Cardiac fibroblast (primary cell): ENCODE data around the gene MRPL33.

Experiments
- DNase-seq, 2 donors: peaks; one replicate each; pipeline versions ENCODE4 v3.0.0 to v3.0.0-alpha.2; 2010; ENCODE audit warnings: low read depth in 2 of 2
- H3K4me3 ChIP-seq, 2 donors: replicated peaks in 1 of 2; 1 replicate in 1 of 2; 2 replicates in 1 of 2; pipeline ENCODE4 v1.5.1; 2011; ENCODE audit warnings: low read depth in 2 of 2, low read length in 2 of 2, mild to moderate bottlenecking in 2 of 2, moderate library complexity in 1 of 2
- TF ChIP-seq, protein P1 (sequence below): IDR thresholded peaks from one replicate; pipeline ENCODE4 v1.5.1; 2011; ENCODE audit warnings: low read depth, mild to moderate bottlenecking, low read length, inconsistent platforms

MRPL33 gene

DNA sequence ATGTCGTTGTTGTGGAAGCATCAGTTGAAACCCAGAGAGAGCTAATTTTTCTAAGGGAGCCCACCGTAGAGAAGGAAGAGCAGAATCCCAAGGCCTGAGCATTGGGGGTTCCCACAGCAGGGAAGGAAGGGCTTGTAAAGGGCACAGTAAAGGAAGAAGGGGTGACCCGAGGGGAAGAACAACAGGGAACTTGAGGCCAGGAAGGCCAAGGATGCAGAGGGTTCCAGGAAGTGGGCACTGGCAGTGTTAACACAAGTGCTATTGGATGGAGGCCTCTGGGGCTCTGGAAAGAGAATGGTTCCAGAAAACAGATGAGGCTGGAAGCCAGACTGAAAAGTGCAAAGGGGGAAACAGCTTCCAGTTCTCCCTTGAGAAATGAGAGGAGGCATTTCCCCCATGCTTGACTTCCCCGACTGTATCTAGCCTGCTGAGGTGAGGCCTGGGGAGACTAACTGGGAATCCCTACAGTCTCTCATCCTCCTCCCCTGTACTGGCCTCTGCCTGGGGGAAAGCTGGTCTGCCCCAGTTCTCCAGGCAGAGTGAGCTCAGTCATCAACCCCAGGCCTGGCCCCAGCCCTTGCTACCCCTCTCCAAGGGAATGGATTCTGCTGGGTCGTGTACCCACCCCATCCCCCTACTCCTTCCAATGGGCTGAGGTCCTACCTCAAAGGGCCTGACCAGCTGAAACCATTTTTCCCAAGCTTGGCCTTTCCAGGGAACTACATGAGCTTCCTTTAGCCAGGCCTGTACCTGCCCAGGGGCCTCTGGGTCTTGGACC, 43.2 kb upstream of the MRPL33 start:
- TF ChIP-seq, protein P1, sequence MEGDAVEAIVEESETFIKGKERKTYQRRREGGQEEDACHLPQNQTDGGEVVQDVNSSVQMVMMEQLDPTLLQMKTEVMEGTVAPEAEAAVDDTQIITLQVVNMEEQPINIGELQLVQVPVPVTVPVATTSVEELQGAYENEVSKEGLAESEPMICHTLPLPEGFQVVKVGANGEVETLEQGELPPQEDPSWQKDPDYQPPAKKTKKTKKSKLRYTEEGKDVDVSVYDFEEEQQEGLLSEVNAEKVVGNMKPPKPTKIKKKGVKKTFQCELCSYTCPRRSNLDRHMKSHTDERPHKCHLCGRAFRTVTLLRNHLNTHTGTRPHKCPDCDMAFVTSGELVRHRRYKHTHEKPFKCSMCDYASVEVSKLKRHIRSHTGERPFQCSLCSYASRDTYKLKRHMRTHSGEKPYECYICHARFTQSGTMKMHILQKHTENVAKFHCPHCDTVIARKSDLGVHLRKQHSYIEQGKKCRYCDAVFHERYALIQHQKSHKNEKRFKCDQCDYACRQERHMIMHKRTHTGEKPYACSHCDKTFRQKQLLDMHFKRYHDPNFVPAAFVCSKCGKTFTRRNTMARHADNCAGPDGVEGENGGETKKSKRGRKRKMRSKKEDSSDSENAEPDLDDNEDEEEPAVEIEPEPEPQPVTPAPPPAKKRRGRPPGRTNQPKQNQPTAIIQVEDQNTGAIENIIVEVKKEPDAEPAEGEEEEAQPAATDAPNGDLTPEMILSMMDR = no peak
- no peak for DNase-seq
- no peak overlapping the region for H3K4me3 ChIP-seq

DNA sequence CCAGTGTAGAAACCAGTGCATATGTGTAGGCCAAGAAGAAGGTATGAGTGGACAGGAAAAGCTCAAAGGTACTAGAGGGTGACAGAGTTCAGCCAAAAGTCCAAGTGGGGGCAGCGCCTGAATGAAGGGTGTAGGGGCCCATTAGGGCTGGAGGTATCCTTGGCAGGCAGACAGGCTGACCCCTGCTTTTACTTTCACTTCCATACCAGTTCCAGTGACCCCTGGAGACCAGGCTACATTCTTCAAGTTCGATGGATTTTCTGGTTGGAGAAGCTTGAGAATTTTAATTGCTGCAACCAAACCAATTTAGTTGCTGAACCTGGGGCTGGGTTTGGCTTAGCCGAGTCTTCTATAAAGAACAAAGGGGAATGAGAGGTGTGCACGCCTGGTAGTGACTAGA, 42.3 kb upstream of the MRPL33 start:
- no peak for DNase-seq
- no peak overlapping the region for H3K4me3 ChIP-seq
- TF ChIP-seq, protein P1 = no peak

DNA sequence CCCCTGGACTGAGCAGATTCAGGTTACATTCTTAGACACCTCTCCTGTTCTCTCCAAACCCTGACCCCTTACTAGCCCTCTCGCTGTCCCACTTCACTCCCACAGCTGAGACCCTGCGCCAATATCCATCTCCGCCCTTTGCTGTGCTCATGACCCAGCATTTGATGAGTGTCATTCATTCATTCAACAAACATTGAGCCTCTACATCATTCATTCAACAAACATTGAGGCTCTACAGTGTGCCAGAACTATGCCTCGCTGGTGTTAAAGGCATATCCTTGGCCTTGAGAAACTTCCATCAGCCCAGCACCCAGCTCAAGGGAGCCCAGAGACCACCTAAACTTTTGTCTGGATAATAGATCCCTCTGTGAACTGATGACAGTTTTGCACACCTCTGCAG, 41.9 kb upstream of the MRPL33 start:
- DNase-seq = no peak
- TF ChIP-seq, protein P1 = no peak
- H3K4me3 ChIP-seq = no peak overlapping the region

DNA sequence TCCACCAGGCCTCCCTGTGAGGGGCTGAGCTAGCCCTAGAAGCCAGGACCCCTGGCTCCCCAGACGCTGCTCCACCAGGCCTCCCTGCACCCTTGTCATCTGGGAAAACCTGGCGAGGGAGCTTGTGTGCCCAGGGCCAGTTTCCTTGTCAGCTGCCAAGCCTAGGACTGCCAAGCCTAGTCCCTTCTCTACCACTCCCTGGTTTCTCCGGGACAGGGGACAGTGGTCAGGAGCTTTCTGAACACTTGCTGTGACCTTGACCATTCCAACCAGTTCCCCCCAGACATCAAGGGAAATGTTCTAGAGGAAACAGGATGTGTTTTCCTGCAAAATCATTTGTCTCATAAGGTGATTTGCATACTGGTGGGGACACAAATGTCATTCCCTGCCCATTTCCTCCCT, 41.3 kb upstream of the MRPL33 start:
- H3K4me3 ChIP-seq = no peak overlapping the region
- no peak for DNase-seq
- TF ChIP-seq, protein P1 = no peak

DNA sequence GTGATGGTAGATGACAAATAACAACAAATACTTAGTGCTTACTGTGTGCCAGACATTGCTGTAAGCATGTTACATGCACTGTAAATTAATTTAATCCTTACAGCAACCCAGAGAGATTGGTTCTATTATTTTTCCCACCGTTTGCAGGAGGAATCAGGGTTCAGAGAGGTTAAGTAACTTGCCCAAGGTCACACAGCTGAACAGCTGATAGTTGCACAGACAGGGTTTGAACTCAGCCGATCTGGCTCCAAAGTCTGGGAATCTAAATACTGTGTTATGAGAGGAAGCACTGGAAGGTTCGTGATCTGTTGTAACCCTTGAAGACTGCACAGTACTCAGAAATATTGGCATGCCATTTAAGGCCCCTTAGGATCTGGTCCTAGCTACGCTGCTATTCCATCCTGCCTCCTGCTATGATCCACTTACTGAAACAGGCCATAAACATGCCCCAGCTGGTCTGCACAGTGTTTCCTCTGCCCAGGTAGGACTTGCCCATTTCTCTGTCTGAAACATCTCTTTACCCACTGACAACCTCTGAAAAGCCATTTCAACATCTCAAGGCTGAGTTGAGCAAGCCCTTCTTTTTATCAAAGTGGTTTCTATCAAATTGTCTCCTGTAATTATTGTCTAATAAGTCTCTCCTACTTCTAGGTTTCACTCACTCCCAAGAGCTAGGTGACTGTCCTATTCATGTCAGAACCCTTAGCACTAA, 40.4 kb upstream of the MRPL33 start:
- TF ChIP-seq, protein P1 = no peak
- no peak for DNase-seq
- H3K4me3 ChIP-seq = no peak overlapping the region

DNA sequence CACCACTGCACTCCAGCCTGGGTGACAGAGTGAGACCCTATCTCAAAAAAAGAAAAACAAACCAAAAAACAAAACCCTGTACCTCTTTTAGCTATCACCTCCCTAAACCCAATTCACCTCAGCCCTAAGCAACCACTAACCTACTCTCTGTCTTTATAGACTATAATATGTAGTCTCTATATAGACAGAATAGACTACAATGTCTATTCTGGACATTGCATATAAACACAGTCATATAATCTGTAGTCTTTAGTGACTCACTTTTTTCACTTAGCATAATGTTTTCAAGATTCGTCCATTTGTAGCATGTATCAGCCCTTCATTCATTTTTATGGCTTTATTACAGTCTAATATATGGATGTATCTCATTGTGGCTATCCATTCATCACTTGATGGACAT, 37.2 kb upstream of the MRPL33 start:
- H3K4me3 ChIP-seq = no peak overlapping the region
- DNase-seq = no peak
- TF ChIP-seq, protein P1 = no peak
